ENCODE results near the gene ARMC3.
"Not testable (repeated sequence)": the region's sequence is repeated elsewhere in the genome, so short reads cannot be mapped to it uniquely, and the experiment has no call there.

ARMC3 gene

DNA sequence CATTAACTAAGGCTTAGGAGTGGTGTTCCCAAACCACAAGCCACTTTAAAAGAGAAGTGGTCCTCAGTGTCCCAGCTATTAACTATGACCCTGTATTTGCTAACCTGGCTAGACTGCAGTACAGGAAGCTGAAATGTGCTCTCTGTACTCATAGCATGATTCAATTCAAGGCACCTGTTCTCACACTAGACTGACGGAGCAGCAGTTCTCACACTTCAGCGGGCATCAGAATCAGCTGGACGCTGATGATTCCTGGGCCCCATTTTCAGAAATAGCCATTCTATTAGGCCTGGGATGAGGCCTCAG lies 143.0 kb downstream of the ARMC3 start:
- ATAC-seq (ENCODE audit: low read depth) (peak; percentile 29), DNase-seq (ENCODE audit: low spot score in 2 of 2) (no peak)
- H3K27ac Mint-ChIP-seq = no peak overlapping the region
- H3K4me3 Mint-ChIP-seq = no peak overlapping the region
- no peaks in the 10 kb centered on the region for H3K36me3 Mint-ChIP-seq
- peaks cover 4% of the 10 kb centered on the region for H3K4me1 Mint-ChIP-seq
- peaks cover 5% of the 10 kb centered on the region for H3K27me3 Mint-ChIP-seq
- no peaks in the 10 kb centered on the region for H3K9me3 Mint-ChIP-seq

DNA sequence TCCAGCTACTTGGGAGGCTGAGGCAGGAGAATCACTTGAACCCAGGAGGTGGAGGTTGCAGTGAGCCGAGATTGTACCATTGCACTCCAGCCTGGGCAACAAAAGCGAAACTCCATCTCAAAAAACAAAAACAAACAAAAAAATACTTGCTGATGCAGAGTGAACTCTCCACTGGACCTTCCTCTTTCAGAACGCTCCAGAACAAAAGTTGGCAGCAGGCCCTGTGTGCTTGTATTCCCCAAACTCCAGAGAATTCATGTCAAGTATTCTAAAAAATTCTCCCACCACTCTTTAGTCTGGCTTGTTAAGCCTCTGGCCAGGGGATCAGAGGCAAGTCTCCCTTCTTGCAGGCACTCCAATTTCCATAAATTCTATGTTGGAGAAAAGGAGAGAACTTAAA lies 144.7 kb downstream of the ARMC3 start:
- not testable (repeated sequence) for ATAC-seq (ENCODE audit: low read depth); H3K4me3 Mint-ChIP-seq

GRCh38 chr10:23073527-23073926 lies 145.7 kb downstream of the ARMC3 start:
- H3K36me3 Mint-ChIP-seq = no peaks in the 10 kb centered on the region
- H3K4me1 Mint-ChIP-seq = peaks cover 2% of the 10 kb centered on the region
- H3K27ac Mint-ChIP-seq = no peak overlapping the region
- H3K27me3 Mint-ChIP-seq = peaks cover 11% of the 10 kb centered on the region
- no peaks in the 10 kb centered on the region for H3K9me3 Mint-ChIP-seq
- H3K4me3 Mint-ChIP-seq = no peak overlapping the region
- DNase-seq (ENCODE audit: low spot score in 2 of 2) (no peak), ATAC-seq (ENCODE audit: low read depth) (no peak)

More for the DNA sequence above, 144.7 kb downstream of the ARMC3 start:
- not testable (repeated sequence) for H3K36me3 Mint-ChIP-seq; H3K27me3 Mint-ChIP-seq; DNase-seq (ENCODE audit: low spot score in 2 of 2); H3K9me3 Mint-ChIP-seq; H3K4me1 Mint-ChIP-seq; H3K27ac Mint-ChIP-seq

- no peak for ATAC-seq (ENCODE audit: low read depth)
Observed at GRCh38 chr10:23075672-23076071, 147.8 kb downstream of the ARMC3 start.

GRCh38 chr10:23078114-23078513 lies 150.3 kb downstream of the ARMC3 start:
- H3K9me3 Mint-ChIP-seq = no peaks in the 10 kb centered on the region
- H3K4me1 Mint-ChIP-seq = no peaks in the 10 kb centered on the region
- no peak overlapping the region for H3K27ac Mint-ChIP-seq
- ATAC-seq (ENCODE audit: low read depth) = no peak
- peaks cover 20% of the 10 kb centered on the region for H3K27me3 Mint-ChIP-seq
- H3K4me3 Mint-ChIP-seq = no peak overlapping the region
- no peak for DNase-seq (ENCODE audit: low spot score in 2 of 2)
- H3K36me3 Mint-ChIP-seq = no peaks in the 10 kb centered on the region

More at GRCh38 chr10:23075672-23076071, 147.8 kb downstream of the ARMC3 start:
- H3K27ac Mint-ChIP-seq = no peak overlapping the region
- no peak for DNase-seq (ENCODE audit: low spot score in 2 of 2)
- no peaks in the 10 kb centered on the region for H3K9me3 Mint-ChIP-seq
- H3K4me3 Mint-ChIP-seq = no peak overlapping the region
- no peaks in the 10 kb centered on the region for H3K36me3 Mint-ChIP-seq
- peaks cover 17% of the 10 kb centered on the region for H3K27me3 Mint-ChIP-seq
- H3K4me1 Mint-ChIP-seq = peaks cover under 1% of the 10 kb centered on the region

DNA sequence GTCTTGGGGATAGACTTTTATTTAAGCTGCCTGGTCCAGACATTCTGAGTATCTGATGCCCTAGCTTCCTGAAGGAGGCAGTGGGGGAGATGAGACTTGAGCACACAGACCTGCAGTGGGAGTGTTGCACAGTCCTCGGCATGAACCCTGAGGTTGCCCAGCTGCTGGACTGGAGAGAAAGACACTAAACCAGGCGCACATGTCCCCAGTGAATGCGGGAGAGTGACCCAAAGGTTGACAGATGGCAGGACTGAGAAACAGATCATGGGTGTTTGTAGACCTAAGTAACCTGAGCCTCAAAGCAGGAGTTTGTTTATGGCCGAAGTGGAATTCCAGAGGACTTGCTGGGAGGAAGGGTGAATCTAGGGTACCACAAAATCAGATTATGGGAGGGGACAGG lies 151.8 kb downstream of the ARMC3 start:
- no peak for ATAC-seq (ENCODE audit: low read depth)
- H3K9me3 Mint-ChIP-seq = peaks cover under 1% of the 10 kb centered on the region
- no peak overlapping the region for H3K27ac Mint-ChIP-seq
- peaks cover 18% of the 10 kb centered on the region for H3K27me3 Mint-ChIP-seq
- H3K36me3 Mint-ChIP-seq = no peaks in the 10 kb centered on the region
- no peaks in the 10 kb centered on the region for H3K4me1 Mint-ChIP-seq
- no peak overlapping the region for H3K4me3 Mint-ChIP-seq
- no peak for DNase-seq (ENCODE audit: low spot score in 2 of 2)

- no peak overlapping the region for H3K4me3 Mint-ChIP-seq
Observed at GRCh38 chr10:23080262-23080661, 152.4 kb downstream of the ARMC3 start.

GRCh38 chr10:23081221-23081750 lies 153.4 kb downstream of the ARMC3 start:
- Mint-ChIP-seq H3K4me3 (no peak overlapping the region), H3K27ac (no peak overlapping the region), H3K9me3 (peaks cover 2% of the 10 kb centered on the region), H3K27me3 (peaks cover 19% of the 10 kb centered on the region), H3K4me1 (no peaks in the 10 kb centered on the region), H3K36me3 (no peaks in the 10 kb centered on the region)
- ATAC-seq (ENCODE audit: low read depth) (no peak), DNase-seq (ENCODE audit: low spot score in 2 of 2) (no peak)

More at GRCh38 chr10:23080262-23080661, 152.4 kb downstream of the ARMC3 start:
- Mint-ChIP-seq H3K9me3 (peaks cover 2% of the 10 kb centered on the region), H3K27ac (no peak overlapping the region), H3K27me3 (peaks cover 19% of the 10 kb centered on the region), H3K36me3 (no peaks in the 10 kb centered on the region), H3K4me1 (no peaks in the 10 kb centered on the region)
- DNase-seq (ENCODE audit: low spot score in 2 of 2) (no peak), ATAC-seq (ENCODE audit: low read depth) (no peak)

DNA sequence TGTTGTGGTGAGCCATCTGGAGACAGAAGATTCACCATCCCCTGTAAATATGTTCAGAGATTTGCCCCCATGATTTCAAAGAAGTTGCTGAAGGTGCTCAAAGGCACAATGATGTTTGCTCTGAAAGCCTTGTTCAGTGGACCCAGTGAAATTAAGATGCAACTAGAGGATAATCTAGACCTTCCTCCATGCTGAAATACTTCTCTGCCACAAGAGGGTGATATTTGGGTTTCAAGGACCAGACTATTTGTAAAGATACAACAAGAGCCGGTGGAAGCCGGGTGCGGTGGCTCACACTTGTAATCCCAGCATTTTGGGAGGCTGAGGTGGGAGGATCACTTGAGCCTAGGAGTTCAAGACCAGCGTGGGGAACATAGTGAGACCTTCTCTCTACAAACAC lies 154.0 kb downstream of the ARMC3 start:
- DNase-seq (ENCODE audit: low spot score in 2 of 2) (no peak), ATAC-seq (ENCODE audit: low read depth) (no peak)
- H3K27ac Mint-ChIP-seq = no peak overlapping the region
- peaks cover 17% of the 10 kb centered on the region for H3K27me3 Mint-ChIP-seq
- no peaks in the 10 kb centered on the region for H3K4me1 Mint-ChIP-seq
- H3K4me3 Mint-ChIP-seq = no peak overlapping the region
- H3K36me3 Mint-ChIP-seq = no peaks in the 10 kb centered on the region
- peaks cover 2% of the 10 kb centered on the region for H3K9me3 Mint-ChIP-seq
